ENCODE measurements around the gene TTN.

TTN gene

DNA sequence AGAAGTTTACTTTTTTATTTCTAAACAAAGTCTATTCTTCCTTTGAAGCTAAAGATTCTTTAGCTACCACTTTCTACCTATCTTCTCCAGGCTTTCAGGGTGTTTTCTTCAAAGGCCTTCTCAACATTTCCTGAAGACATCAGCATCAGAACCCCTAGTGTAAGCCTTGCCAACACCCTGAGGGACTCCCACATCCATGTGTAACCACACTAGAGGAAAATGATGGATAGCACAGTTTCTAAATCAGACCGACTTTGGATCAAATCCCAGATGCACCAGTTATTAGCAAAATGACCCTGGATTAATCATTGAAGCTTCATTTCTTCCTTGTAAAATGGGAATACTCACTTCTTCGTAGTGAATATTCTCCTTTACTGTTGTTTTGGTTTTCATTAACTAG, 4.7 kb upstream of the TTN start:
- no peak for DNase-seq (ENCODE audit: low spot score)

DNA sequence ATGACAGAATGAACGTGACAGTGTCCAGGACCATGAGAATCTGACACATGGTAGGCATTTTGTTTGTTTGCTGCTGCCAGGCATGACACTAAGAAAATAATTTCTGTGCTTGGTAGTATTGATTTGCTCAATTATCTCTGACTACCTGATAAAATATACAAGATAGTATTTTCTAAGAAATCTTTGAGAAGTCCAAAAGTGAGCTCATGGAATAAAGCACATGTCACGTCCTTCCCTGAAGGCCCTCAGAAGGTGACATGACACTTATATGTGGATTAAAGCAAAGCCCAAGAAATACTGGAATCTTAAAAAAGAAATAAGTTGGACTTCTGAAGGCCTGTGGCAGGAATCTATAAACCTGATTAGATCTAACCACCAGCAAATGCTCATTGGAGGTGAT, 3.8 kb upstream of the TTN start:
- DNase-seq (ENCODE audit: low spot score): no peak

- no peak for DNase-seq (ENCODE audit: low spot score)
These were observed 3.2 kb upstream of the TTN start for GRCh38 chr2:178810422-178810821.

- DNase-seq (ENCODE audit: low spot score): no peak
These were observed 680 bp downstream of the TTN start for GRCh38 chr2:178806543-178806942.

DNA sequence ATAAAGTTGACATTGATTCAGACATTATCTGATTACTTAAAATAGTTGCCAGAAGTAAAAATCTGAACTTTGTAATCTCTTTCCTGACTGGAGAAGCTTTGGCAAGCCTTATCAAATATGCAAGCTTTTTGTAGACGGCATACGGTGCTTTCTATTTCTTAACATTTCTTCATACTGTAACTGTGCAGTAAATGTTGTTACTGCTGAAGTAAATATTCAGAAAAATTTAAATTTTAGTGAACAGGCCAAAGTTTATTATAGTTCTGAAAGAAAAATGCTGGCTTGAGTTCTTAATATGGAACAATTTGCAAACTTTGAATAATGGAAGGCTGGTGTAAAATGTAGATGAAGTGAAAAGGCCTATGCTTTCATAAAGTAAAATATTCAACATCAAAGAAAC, 1.8 kb downstream of the TTN start:
- no peak for DNase-seq (ENCODE audit: low spot score)

- DNase-seq (ENCODE audit: low spot score): peak; percentile 44
These were observed 2.4 kb downstream of the TTN start for GRCh38 chr2:178804791-178805190.

DNA sequence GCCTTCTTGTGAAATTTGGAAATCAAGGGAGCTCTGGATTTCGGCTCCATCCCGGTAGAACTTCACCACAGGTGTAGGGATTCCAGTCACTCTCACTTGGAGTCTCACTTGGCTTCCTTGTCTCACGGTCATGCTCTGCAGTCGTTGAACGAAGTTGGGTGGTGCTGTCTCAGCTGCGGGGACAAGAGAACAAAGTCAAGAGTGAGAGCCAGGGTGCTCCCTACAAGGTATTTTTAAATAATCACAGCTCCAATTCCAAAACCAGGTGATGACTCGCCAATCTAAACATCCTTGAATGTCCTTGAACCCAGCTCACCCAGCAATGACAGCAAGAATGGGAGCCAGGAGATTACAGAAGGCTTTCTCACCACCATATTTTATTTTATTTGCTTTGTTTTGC, 6.7 kb downstream of the TTN start:
- DNase-seq (ENCODE audit: low spot score): no peak

DNA sequence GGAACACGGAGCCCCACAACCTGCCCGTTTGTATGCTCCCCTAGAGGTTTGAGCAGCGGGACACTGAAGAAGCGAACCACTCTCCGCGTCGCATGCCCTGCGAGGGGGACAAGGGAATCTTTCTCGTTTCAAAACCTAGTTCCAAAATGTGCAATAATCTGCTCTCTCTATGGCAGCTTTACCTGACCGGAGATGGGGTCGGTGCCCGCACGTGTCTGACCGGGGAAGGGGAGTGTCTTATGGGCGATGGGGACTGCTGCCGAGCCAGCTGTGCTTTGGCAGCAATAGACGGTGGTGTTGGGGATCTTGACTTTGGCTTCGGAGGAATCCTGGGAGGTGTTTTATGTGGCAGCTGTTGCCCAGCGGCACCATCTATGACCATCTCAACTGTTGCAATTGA, 7.9 kb downstream of the TTN start:
- no peak for DNase-seq (ENCODE audit: low spot score)

DNA sequence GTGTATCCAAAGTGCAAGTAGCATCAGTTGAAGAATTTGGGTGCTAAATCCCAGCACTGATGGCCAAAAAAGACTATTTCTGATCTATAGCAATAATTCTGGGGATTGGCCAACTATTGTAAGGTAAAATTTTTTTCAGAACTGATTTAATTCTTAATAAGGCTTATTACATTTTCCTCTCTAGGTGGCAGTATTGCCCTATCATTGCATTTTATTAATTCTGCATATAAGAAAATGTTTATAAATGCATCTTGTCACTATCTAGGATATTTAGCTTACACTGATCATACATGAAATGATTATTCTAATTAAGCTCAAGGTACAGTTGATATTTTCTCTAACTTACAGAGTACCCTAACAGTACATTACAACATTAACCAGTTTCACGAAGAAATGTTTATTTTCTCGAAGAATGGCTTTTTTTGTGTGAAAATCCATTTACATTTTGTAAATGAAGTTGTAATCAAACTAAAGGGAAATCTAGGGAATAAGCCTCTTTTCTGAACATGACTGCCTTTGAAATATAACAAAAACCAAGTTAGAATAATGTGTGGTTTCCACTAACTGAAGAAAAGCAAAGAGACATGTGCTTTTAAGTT, 11.0 kb downstream of the TTN start:
- DNase-seq (ENCODE audit: low spot score): peak; percentile 44

- no peak for DNase-seq (ENCODE audit: low spot score)
These were observed 19.3 kb downstream of the TTN start for GRCh38 chr2:178787934-178788333.

- no peak for DNase-seq (ENCODE audit: low spot score)
These were observed 20.1 kb downstream of the TTN start for GRCh38 chr2:178787155-178787554.

DNA sequence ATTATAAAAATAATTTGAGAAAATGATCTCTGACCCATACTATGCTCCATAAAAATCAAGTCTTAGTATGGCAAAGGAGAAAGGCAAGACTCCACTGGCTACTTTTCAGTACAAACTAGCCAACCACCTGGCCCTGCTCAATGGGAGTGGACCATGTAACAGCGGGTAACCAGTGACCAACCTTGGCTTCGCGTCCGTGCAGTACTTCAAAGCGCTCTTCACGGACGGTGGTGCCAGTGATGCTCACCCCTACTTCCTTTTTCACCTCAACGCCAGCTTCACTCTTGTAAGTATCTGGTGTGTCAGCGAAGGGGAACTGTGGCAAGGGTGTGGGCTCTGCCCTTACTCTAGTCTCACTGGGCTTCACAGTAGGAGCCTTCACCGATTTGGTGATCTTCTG, 23.3 kb downstream of the TTN start:
- no peak for DNase-seq (ENCODE audit: low spot score)

DNA sequence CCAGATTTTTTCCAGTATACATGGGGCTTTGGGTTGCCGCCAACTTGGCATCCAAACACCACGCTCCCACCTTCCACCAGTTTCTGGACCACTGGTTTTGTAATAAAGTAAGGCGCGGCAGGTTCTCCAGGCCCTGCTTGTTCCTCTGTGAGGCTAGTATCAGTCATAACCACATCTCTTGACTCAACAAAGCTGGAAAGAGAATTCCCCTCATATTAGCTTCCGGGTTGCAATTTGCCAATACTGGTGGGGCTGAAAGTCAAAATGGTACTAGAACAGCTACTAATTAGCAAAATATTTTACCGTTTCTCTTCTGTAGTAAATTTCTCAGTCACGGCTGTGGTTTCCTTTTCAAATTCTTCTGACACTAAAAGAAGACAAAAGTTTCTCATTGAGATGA, 25.0 kb downstream of the TTN start:
- DNase-seq (ENCODE audit: low spot score): peak; percentile 5

GRCh38 chr2:178777577-178777976, 29.6 kb downstream of the TTN start:
- DNase-seq (ENCODE audit: low spot score): no peak

- no peak for DNase-seq (ENCODE audit: low spot score)
These were observed 30.5 kb downstream of the TTN start for GRCh38 chr2:178776751-178777150.

DNA sequence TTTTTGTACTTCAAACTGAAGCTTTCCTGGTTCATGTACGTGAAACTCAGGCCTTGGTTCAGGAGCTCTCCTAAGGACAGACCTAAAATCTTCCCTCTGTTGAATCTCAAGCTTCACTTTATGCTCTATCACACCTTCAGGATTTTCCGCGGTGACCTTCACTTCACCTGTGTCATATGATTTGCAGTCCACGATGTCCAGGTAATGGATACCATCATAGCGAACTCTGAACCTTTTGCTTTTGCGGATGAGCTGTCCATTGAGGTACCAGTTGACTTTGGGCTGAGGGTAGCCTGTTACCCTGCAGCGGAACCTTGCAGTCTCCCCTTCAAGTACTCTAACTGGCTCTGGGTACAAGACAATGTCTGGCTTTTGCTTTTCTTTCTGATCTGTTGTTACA, 31.2 kb downstream of the TTN start:
- DNase-seq (ENCODE audit: low spot score): no peak

- DNase-seq (ENCODE audit: low spot score): no peak
These were observed 36.7 kb downstream of the TTN start for GRCh38 chr2:178770518-178770917.

GRCh38 chr2:178767094-178768060, 39.8 kb downstream of the TTN start:
- DNase-seq (ENCODE audit: low spot score): no peak

DNA sequence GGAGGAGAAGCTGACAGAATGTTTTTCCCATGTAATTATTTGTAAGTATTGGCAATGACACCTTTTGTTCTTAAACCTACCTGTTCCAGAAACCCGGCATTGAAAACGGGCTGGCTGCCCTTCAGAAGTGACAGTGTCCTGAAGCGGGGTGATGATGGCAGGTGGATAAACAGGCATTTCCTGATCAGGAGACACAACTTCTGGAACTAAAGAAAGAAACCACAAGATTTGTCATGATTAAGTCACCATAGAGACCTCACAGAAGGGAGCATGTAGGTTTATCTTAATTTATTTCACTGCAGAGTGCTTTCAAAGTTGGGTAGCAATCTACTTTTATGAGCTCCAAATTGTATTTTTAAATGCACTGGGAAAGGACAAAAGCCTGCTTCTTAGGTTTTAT, 43.1 kb downstream of the TTN start:
- peak; percentile 65 for DNase-seq (ENCODE audit: low spot score)

GRCh38 chr2:178761759-178762371, 45.4 kb downstream of the TTN start:
- peak; percentile 73 for DNase-seq (ENCODE audit: low spot score)

- DNase-seq (ENCODE audit: low spot score): peak; percentile 78
These were observed 50.4 kb downstream of the TTN start for GRCh38 chr2:178756843-178757242.

DNA sequence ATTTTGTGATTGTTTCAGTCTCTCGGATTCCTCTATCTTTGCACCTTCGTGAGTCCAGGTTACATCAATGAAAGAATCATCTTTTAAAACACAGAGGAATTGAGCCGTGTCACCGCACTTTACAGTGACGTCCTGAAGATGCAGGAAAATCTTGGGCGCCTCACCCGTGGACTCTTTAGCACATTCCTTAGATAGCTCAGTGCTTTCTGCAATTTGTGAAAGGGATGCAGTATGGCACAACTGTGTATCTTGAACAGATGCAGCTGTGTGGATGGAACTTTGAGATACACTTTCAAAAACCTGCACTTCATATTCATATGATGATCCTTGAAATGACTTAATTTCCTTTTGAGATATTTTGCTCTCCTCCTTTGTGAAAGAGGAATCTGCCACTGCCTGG, 50.9 kb downstream of the TTN start:
- peak; percentile 9 for DNase-seq (ENCODE audit: low spot score)

DNA sequence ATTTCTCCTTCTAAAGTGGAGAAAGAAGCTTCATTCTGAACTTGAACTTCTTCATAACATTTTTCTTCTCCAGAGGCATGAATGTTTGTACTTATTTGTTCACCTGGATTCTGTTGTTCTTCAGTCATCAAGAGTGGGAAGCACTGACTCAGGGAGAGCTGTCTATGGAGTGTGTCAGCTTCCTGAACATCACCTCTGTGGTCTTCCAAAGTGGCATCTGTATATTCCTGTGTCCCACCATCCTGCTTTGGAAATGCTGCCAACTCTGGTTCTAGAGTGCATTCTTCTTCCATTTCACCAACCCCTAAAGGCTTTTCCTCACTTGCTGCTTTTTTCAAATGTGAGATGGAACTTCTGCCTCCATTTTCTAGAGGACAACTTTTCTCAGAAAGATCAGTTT, 59.5 kb downstream of the TTN start:
- peak; percentile 79 for DNase-seq (ENCODE audit: low spot score)
